A673 (cell line): ENCODE data around the gene SPRED2. TPM values are rescaled to one million over a fixed set of nuclear protein-coding genes. Genes with fewer than 3 reads are reported as not detected.

Experiments used
- BruUV-seq: library from RNA; stranded (reverse); fragments of 400-500 nt; replicated peaks from 2 replicates; lab custom pipeline; 2021; lab: Mats Ljungman, UMichigan
- CTCF ChIA-PET: fragments of 300-600 bp; sonication (Branson Sonifier 250); formaldehyde crosslinking; loops from one replicate; lab custom pipeline; 2022; ENCODE audit warnings: antibody characterized with exemption; lab: Charles Lee
- POLR2A ChIA-PET: fragments of 300-600 bp; sonication (Branson Sonifier 250); formaldehyde crosslinking; loops from one replicate; lab custom pipeline; 2022; ENCODE audit warnings: antibody characterized with exemption; ENCODE audit not compliant: low non-redundant PET; lab: Charles Lee
- DNase-seq: peaks from one replicate; pipeline ENCODE4 v3.0.0-alpha.2; 2015; ENCODE audit warnings: low spot score
- H3K27ac ChIP-seq: fragments of 200-600 bp; sonication (generic); 2 replicates; pipeline ENCODE4 v1.5.1; 2016; ENCODE audit warnings: mixed run types, low read depth, mild to moderate bottlenecking, mixed read lengths, antibody characterized with exemption, low read length; ENCODE audit not compliant: poor library complexity, severe bottlenecking
- H3K27me3 ChIP-seq: fragments of 200-600 bp; sonication (generic); replicated peaks from 2 replicates; pipeline ENCODE4 v1.6.1; 2017; ENCODE audit warnings: mixed run types, low read depth, mild to moderate bottlenecking, mixed read lengths, antibody characterized with exemption, low read length; ENCODE audit not compliant: insufficient read depth, poor library complexity
- H3K36me3 ChIP-seq: fragments of 200-600 bp; sonication (generic); 2 replicates; pipeline ENCODE4 v1.6.1; 2016; ENCODE audit warnings: mixed run types, mild to moderate bottlenecking, mixed read lengths, antibody characterized with exemption, low read length; ENCODE audit not compliant: insufficient read depth, poor library complexity, severe bottlenecking
- H3K4me1 ChIP-seq: fragments of 200-600 bp; sonication (generic); 2 replicates; pipeline ENCODE4 v1.6.1; 2017; ENCODE audit warnings: mixed run types, mild to moderate bottlenecking, mixed read lengths, antibody characterized with exemption, low read length; ENCODE audit not compliant: insufficient read depth, poor library complexity, severe bottlenecking
- H3K4me3 ChIP-seq: fragments of 200-600 bp; sonication (generic); 2 replicates; pipeline ENCODE4 v1.5.1; 2016; ENCODE audit warnings: low read depth, mixed run types, mild to moderate bottlenecking, mixed read lengths, low read length; ENCODE audit not compliant: poor library complexity, severe bottlenecking
- H3K9me3 ChIP-seq: fragments of 200-600 bp; sonication (generic); 2 replicates; pipeline ENCODE4 v1.6.1; 2016; ENCODE audit warnings: mixed run types, low read depth, mild to moderate bottlenecking, mixed read lengths, antibody characterized with exemption, low read length; ENCODE audit not compliant: poor library complexity, severe bottlenecking
- EZH2 ChIP-seq: fragments of 200-600 bp; sonication (generic); IDR thresholded peaks from 2 replicates; pipeline ENCODE4 v1.6.1; 2017; ENCODE audit warnings: borderline replicate concordance, low read depth, mild to moderate bottlenecking, mixed read lengths, antibody characterized with exemption, low read length; ENCODE audit not compliant: poor library complexity, severe bottlenecking
- intact Hi-C: fragments of 100-400 bp; cut with micrococcal nuclease; formaldehyde crosslinking; loops from one replicate; pipeline ENCODE4 v1.10.0; 2022; ENCODE audit not compliant: unreplicated experiment
- total RNA-seq: library from RNA; stranded (reverse); gene quantifications from 2 replicates; pipeline ENCODE4 v1.2.3, GENCODE V29; 2021
- TF ChIP-seq, protein P1 (sequence below): fragments of 300-800, 200-600 bp; sonication (generic); conservative IDR thresholded peaks from 2 replicates; pipeline ENCODE4 v1.5.1; 2017; ENCODE audit warnings: low read depth, mild to moderate bottlenecking, antibody characterized with exemption, low read length, moderate library complexity, mixed read lengths

SPRED2 gene
- total RNA-seq, 1 experiment from 2014 or later = 79.4 TPM

DNA sequence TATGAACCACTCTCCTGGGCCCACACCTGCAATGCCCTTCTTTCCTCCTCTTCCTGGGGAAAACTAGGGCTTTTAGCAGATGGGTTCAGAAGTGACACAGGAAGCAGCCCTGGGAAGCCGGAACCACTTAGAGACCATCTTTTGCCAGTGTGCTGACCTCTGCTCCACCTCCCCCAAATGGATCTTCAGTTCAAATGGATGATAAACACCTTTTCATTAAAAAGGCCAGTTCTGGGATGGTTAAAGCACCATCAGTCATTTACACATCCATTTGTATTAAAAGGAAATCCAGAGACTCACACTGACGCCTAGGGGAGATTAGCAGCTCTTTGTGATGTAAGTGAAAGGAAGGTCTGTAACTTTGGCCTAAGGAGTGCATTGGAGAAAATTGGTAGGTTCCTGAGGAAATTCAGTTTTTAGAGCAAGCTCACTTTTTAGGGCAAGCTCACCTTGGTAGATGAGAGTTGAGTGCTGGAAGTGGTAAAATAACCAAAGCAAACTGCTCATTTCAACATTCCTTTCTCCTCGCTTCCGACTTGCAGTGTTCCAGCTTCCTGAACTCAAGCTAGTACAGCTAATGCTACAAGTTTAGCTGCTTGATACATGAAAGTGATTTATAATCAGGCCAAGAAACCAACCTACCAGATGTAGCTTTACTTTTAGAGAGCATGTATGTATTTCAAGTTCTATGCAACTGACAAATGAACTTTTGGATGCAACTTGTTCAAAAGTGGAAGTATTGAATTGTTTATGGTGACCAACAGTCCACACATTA lies 157.1 kb downstream of the SPRED2 start:
- BruUV-seq = no TSS peak
- Histone ChIP-seq H3K9me3 (no peaks in the 10 kb centered on the region), H3K27me3 (no peaks in the 10 kb centered on the region), H3K4me3 (no peak overlapping the region), H3K4me1 (peaks cover 43% of the 10 kb centered on the region), H3K27ac (no peak overlapping the region), H3K36me3 (peaks cover 18% of the 10 kb centered on the region)
- ChIA-PET CTCF (interaction anchor here (1.0 kb wide), 1 partner anchor 10 kb away, joined by 3 read pairs; no protein-coding TSS in a partner anchor), POLR2A (no interaction called here)
- no peak for DNase-seq
- intact Hi-C loops = no loop called here
- TF ChIP-seq, protein P1, sequence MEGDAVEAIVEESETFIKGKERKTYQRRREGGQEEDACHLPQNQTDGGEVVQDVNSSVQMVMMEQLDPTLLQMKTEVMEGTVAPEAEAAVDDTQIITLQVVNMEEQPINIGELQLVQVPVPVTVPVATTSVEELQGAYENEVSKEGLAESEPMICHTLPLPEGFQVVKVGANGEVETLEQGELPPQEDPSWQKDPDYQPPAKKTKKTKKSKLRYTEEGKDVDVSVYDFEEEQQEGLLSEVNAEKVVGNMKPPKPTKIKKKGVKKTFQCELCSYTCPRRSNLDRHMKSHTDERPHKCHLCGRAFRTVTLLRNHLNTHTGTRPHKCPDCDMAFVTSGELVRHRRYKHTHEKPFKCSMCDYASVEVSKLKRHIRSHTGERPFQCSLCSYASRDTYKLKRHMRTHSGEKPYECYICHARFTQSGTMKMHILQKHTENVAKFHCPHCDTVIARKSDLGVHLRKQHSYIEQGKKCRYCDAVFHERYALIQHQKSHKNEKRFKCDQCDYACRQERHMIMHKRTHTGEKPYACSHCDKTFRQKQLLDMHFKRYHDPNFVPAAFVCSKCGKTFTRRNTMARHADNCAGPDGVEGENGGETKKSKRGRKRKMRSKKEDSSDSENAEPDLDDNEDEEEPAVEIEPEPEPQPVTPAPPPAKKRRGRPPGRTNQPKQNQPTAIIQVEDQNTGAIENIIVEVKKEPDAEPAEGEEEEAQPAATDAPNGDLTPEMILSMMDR = no peak
- TF ChIP-seq EZH2 = no peak

DNA sequence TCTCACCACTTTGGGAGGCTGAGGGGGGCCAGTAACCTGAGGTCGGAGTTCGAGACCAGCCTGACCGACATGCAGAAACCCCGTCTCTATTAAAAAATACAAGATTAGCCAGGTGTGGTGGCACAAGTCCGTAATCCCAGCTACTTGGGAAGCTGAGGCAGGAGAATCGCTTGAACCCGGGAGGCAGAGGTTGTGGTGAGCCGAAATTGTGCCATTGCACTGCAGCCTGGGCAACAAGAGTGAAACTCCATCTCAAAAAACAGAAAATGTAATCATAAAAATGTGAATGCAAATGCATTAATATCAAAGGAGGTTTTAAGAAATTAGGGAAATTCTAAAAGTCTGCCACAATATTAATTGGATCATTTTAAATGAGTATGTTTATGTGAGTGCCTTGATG lies 159.1 kb downstream of the SPRED2 start:
- no peak overlapping the region for H3K4me3 ChIP-seq
- intact Hi-C loops = no loop called here
- ChIA-PET CTCF (no interaction called here), POLR2A (no interaction called here)
- no peak for DNase-seq
- no peak for TF ChIP-seq EZH2
- TF ChIP-seq, protein P1 = no peak
- H3K9me3 ChIP-seq = no peaks in the 10 kb centered on the region
- BruUV-seq = no TSS peak
- H3K27me3 ChIP-seq = no peaks in the 10 kb centered on the region
- H3K36me3 ChIP-seq = peaks cover 24% of the 10 kb centered on the region
- H3K4me1 ChIP-seq = peaks cover 45% of the 10 kb centered on the region
- no peak overlapping the region for H3K27ac ChIP-seq

DNA sequence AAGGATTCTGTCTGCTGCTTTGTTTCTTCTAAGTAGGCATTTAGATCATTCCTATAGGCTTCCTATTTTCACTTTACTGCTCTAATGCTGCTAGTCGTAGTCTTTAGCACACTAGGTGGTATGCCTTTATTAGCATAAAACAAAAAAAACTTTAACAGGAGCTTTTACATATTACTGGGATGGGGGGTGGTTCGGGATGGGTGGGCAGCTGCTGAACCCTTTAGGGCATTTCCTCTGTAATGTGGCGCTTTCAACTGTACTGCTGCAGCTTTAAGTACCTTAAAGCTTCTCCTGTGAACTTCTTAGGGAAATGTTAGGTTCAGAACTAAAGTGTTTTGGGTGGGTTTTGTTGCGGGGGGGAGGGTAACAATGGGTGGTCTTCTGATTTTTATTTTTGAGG lies 163.4 kb downstream of the SPRED2 start:
- TF ChIP-seq EZH2 = no peak
- TF ChIP-seq, protein P1 = no peak
- H3K27ac ChIP-seq = peak overlapping the region; percentile 45
- POLR2A ChIA-PET = no interaction called here

More for the DNA sequence above, 163.4 kb downstream of the SPRED2 start:
- H3K36me3 ChIP-seq = peaks cover 43% of the 10 kb centered on the region
- DNase-seq = peak; percentile 44
- peaks cover 27% of the 10 kb centered on the region for H3K4me1 ChIP-seq
- CTCF ChIA-PET = interaction anchor here (0.6 kb wide), 1 partner anchor 204 kb away, joined by 7 read pairs; no protein-coding TSS in a partner anchor
- H3K4me3 ChIP-seq = no peak overlapping the region
- BruUV-seq = no TSS peak
- intact Hi-C loops = loop anchor here (10.0 kb wide), 1 partner anchor 196 kb away; no protein-coding TSS in a partner anchor
- H3K9me3 ChIP-seq = no peaks in the 10 kb centered on the region
- H3K27me3 ChIP-seq = no peaks in the 10 kb centered on the region
